Bone marrow (tissue), 2 donors: ENCODE measurements around the gene MSLN.

ENCODE experiments used
- DNase-seq, 2 donors: peaks; one replicate each; lab custom pipeline; 2025; lab: John Stamatoyannopoulos, UW

Gene MSLN

GRCh38 chr16:723695-724094 lies 36.8 kb upstream of the MSLN start:
- DNase-seq: no peak

DNA sequence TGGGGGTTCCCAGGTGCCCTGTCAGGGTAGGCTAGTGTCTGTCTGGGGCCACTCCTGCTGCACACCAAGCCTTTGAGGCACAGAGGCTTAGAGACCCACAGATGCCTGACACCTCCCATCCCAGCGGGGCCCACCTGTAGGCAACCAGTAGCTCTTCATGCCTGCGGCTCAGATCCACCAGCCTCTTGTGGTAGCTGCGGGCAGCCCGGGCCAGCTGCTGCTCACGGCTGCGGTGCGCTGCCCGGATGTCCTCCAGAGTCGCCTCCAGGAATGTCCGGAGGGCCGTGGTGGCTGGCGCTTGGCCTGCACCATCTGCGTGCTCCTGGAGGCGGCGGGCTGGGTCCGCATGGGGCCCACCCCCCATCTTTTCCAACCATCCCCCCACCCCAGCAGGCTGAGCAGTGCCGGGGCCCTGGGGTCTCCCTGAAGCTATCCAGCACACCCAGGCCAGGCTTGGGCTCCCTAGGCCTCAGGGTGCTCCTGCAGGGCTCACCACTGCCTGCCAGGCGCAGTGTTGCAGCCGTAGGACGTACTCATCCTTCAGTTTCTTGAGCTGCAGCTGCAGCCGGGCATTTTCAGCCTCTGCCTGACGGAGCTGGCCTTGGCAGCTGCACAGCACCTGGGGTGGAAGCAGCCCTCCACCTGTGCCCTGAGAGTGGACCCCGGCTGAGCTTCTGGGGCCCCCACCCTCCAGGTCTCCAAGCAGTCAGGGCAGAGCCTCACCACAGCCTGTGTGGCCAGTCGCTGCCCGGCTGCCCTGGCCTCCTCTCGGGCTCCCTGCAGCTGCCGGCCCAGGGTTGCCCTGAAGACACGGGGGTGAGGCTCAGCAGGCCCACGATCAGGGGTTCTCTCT lies 36.1 kb upstream of the MSLN start:
- no peak for DNase-seq

- DNase-seq: no peak
These were observed 35.5 kb upstream of the MSLN start for GRCh38 chr16:725041-725376.

DNA sequence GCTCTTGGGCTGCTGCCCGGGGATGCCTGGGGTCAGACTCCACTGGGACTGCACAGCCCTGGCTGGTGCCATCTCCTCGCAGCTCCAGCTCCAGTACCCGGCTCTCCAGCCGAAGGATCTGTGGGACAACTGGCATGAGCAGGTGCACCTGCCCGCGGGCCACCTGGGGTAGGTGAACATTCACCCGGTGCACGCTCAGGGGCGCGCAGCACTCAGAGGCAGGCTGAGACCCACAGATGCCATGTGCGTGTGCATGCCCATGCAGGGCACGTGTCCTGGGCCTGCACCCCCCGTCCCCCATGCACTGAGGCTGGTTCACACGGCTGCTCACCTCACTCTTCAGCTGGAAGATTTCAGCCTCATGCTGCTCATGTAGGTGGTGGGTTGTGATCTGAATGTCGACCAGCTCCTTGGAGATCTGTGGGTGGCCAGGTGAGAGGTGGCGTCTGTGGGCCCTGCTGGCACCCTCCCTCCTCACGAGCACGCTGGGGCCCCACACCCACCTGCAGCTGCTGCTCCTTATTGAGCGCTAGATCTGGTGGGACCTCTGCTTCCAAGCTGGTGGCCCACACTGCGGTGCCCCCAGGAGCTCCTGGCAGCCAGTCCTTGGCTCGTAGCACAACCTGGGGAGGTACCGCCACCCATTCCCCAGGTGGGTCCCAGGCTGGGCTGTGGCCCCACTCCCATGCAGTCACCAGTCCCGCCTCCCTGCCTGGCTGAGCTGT lies 34.9 kb upstream of the MSLN start:
- no peak for DNase-seq

DNA sequence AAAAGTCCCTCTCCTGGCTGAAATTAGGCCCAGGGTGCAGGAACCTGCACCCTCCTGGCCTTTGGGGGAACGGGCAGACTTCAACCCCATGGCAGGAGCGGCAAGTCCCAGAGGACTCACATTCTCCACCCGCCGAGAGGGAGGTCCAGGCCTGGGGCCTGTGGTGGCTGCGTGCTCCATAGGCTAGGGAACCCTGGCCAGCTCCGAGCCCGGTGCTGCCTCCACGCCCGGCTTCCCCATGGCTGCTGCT lies 34.4 kb upstream of the MSLN start:
- no peak for DNase-seq

GRCh38 chr16:726438-727290 lies 33.9 kb upstream of the MSLN start, which contains the start of the genes CCDC78 and HAGHL:
TSS of gene CCDC78 (minus strand) at chr16:726443. CDS start at chr16:726367, 76 bp downstream.
TSS of gene HAGHL (plus strand) at chr16:727106. CDS start at chr16:727510, 404 bp downstream.
- no peak for DNase-seq

DNA sequence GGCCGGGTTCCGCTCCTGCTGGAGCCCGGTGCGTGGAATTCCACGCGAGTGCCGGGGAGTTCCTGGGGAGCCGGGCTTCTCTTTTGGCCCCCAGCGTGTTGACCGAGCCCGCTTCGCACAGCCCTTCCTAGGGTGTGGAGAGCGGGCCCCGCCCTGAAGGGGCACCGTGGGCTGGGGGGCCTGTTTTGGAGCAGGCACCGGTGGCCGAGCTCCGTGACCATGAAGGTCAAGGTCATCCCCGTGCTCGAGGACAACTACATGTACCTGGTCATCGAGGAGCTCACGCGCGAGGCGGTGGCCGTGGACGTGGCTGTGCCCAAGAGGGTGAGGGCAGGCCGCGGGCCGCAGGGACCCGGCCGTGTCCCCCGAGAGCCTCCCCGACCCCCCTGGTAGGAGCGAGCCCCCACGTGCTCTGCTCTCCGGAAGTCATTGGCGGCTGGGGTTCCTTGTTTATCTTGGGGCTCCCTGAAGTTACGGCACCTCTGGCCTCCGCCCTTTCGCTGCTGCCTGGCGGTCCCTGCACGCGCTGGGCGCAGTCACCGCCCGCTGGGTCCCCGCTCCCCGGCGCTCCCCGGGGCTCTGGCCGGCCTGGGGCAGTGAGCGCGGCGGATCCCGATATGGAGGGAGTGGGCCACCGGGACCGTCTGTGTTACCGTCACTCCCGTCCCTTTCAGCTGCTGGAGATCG lies 33.1 kb upstream of the MSLN start:
- DNase-seq: no peak

DNA sequence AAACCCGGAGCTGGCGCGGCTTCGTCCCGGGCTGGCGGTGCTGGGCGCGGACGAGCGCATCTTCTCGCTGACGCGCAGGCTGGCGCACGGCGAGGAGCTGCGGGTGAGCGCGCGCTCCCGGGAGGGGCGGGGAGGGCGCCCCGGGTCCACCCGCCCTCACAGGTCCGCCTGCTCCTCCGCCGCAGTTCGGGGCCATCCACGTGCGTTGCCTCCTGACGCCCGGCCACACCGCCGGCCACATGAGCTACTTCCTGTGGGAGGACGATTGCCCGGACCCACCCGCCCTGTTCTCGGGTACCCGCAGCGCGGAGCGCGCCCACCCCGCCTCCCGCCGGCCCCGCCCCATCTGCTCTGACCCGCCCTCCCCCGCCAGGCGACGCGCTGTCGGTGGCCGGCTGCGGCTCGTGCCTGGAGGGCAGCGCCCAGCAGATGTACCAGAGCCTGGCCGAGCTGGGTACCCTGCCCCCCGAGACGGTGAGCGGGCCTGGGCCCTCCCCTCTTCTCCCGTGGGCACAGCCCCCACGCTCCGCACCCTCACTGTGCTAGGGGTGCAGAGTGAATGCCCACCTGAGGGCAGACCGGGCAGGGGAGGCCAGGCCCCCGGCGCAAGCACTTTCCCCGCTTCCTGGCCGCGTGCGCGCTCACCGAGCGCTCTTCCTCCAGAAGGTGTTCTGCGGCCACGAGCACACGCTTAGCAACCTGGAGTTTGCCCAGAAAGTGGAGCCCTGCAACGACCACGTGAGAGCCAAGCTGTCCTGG lies 32.2 kb upstream of the MSLN start:
- no peak for DNase-seq

GRCh38 chr16:728890-729744 lies 31.4 kb upstream of the MSLN start:
- DNase-seq: no peak

- DNase-seq: no peak
These were observed 30.5 kb upstream of the MSLN start for GRCh38 chr16:729768-730665.

DNA sequence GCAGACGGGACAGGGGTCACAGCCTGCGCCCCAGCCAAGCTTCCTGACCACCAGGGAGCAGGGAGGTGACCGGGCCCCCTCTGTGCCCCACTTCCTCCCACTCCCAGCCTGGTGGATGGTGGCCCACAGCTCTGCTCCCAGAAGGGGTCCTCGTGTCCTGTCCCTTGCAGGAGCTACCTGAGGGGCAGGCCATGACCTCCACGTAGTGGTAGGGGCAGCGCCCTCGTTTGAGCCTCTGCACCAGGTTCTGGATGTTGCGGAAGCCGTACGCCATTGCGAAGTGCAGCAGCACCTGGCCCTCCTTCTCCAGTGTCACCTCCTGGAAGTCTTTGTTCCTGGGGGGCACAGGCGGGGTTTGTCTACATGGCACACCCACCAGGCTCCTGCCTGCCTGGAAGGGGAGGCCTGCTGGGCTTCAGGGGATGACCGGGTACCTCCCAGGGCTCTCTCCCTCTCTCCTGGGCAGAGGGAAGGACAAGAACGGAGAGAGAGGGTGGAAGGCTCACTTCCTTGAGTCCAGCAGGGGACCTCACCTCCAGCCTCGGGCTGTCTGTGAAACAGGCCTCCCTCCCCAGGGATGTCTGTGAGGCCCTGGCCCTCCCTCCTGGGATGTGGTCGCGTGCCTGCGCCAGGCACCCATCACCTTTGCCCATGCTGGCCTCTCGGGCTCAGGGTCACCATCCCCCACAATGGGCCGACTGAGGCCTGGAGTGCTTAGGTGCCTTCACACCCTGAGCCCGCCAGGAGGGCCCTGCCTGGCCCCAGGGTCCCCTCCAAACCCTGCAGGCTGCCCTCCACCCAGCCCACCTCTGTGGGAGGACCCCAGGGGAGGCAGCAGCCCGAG lies 29.6 kb upstream of the MSLN start:
- DNase-seq: no peak

DNA sequence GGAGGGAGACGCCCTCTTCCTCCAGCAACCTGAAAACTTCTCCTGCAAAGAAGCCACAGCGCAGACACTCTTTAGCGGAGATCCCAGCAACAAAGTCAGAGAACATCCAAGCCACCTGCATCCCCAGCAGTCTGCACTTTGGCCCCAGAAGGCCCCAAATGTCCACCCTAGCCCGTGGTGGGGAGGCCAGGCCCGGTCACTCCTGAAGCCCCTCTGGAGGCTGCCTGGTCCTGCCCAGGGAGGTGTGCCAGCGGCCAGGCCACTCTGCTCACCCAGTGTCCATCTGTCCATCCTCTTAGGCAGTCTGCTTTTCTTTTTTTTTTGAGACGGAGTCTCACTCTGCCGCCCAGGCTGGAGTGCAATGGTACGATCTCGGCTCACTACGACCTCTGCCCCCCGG lies 28.2 kb upstream of the MSLN start:
- DNase-seq: no peak

- no peak for DNase-seq
These were observed 27.6 kb upstream of the MSLN start for GRCh38 chr16:732936-733335.

DNA sequence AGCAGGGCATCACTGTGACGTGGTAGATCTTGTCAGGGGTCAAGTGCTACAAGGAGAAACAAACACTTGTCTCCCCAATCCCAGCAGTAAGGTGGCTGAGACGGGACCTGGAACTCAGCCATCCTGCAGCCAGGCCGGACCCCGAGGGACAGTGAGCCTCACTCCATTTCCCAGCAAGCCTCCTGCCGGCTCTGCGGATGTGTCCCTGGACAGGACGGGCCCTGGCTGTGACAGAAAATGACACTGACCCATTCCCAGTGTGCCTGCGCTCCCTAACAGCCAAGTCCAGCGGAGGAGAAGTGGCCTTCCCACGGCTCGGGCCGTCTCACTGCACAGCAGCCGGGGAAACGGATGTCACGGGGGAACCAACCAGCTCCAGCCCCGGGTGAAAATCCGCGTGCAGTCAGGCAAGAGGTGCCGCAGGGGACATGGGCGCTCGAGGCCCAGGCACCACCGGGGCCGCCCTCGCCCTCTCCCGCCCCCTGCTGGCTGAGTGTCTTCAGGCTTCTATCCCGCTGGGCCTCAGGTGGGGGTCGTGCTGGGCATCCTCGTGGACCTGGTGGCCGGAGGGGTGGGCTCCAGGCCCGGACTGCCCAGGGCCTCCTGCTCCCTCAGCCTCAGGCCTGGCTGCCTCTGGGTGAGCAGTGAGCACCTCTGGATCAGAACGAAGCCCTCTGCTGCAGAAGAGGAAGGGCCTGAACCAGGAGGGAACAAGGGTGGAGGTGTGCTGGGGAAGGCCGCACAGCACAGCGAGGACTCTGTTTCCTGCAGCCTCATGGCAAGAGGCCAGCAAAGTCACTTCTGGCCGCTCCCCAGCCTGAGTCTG lies 26.9 kb upstream of the MSLN start:
- DNase-seq: no peak

DNA sequence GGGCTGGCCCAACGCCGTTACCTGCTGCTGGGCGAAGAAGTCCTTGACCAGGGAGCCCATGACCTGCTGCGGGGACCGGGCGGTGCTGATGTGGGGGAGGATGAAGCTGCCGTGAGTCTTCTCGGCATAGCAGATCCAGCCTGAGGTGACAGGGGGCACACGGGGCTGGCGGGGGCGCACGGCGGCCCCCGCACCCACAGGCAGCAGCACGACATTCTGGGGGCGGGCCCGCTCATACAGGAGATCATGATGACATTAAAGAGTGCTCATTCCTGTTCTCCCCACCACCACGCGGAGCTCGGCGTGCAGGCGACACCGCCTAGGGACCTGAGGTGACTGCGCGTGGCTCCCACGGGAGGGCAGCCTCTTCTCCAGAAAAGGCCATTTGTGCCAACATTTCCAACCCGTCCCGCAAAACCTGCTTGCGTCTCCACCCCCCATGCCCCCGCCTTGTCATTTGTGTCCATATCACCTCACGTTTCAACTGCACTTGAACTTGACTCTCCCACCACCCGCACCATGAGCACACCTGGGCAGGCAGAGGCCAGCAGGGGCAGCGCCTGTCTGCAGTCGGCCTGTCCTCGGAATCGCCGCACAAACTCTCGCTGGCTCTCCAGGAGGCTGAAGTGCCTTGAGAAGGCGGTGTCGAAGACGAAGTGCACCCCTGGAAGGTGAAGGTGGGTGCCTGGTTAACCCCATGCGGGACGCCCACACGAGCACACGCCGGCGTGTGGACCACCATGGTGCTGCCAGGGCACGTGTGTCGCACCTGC lies 26.1 kb upstream of the MSLN start:
- no peak for DNase-seq

GRCh38 chr16:734981-735881 lies 25.3 kb upstream of the MSLN start:
- DNase-seq: no peak
